Choroid plexus epithelial cell (primary cell): ENCODE data around the gene SPPL3.

Experiments
- DNase-seq: peaks from one replicate; pipeline ENCODE4 v3.0.0-alpha.2; 2010; ENCODE audit warnings: low read depth
- H3K4me3 ChIP-seq: 2 replicates; pipeline ENCODE4 v1.5.1; 2011; ENCODE audit warnings: low read depth, mild to moderate bottlenecking, control low read depth, low read length, moderate library complexity
- TF ChIP-seq, protein P1 (sequence below): conservative IDR thresholded peaks from 2 replicates; pipeline ENCODE4 v1.5.1; 2011; ENCODE audit warnings: low read depth, mild to moderate bottlenecking, control low read depth, inconsistent platforms, low read length, moderate library complexity

The SPPL3 gene

DNA sequence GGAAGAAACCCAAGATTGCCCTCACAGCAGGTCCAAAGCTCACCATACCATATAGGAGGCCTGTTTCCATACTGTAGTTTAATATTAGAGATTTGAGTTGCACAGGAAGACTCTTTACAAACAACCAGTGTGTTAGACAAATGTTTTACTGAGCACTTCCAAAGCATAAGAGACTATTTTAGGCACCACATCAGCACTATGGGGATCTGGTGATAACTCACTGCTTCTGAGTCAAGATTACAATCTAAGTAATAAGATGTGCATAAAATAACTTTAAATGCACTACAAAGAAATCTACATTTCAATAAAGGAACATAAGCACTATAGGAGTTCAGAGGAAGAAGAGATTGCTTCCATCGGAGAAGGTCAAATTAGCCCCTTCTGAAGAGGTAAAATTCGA, 71.4 kb downstream of the SPPL3 start:
- TF ChIP-seq, protein P1, sequence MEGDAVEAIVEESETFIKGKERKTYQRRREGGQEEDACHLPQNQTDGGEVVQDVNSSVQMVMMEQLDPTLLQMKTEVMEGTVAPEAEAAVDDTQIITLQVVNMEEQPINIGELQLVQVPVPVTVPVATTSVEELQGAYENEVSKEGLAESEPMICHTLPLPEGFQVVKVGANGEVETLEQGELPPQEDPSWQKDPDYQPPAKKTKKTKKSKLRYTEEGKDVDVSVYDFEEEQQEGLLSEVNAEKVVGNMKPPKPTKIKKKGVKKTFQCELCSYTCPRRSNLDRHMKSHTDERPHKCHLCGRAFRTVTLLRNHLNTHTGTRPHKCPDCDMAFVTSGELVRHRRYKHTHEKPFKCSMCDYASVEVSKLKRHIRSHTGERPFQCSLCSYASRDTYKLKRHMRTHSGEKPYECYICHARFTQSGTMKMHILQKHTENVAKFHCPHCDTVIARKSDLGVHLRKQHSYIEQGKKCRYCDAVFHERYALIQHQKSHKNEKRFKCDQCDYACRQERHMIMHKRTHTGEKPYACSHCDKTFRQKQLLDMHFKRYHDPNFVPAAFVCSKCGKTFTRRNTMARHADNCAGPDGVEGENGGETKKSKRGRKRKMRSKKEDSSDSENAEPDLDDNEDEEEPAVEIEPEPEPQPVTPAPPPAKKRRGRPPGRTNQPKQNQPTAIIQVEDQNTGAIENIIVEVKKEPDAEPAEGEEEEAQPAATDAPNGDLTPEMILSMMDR: no peak
- no peak for DNase-seq
- H3K4me3 ChIP-seq: no peak overlapping the region

GRCh38 chr12:120831648-120832267, 72.4 kb downstream of the SPPL3 start:
- TF ChIP-seq, protein P1: no peak
- no peak overlapping the region for H3K4me3 ChIP-seq
- no peak for DNase-seq

DNA sequence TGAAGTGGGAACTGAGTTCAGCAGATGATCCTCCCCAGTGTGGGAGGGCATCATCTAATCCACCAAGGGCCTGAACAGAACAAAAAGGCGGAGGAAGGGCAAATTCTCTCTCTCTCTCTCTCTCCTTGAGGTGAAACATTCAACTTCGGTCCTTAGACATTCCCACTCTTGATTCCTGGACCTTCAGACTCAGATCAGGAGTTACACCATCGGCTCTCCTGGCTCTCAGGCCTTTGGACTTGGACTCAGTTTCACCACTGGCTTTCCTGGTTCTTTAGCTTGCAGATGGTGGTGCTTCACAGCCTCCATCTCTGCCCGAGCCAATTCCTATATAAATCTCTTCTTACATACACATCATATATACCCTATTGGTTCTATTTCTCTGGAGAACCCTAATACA, 73.2 kb downstream of the SPPL3 start:
- DNase-seq: no peak
- H3K4me3 ChIP-seq: no peak overlapping the region
- TF ChIP-seq, protein P1: no peak

- DNase-seq: no peak
- H3K4me3 ChIP-seq: no peak overlapping the region
- TF ChIP-seq, protein P1: no peak
These were observed 73.9 kb downstream of the SPPL3 start for GRCh38 chr12:120830052-120830940.

DNA sequence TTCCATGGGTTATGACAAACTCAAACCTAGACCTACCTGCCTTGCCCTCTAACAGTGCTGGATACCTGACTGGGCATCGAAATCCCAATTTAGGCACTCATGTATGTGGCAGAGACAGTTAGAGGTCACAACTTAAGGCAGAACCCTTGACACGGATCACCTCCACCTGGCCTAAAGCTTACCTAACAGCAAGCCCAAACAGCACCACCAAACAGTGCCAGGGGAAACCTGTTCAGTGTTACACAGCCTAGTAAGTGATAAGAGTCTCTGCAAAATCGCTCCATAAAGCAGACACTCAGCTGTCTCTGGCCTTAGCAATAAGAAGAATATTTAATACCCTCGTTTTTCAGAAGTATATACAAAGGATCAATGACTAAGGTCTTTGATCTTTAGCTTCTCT, 77.8 kb downstream of the SPPL3 start:
- TF ChIP-seq, protein P1: no peak
- no peak overlapping the region for H3K4me3 ChIP-seq
- no peak for DNase-seq

GRCh38 chr12:120825337-120825736, 78.8 kb downstream of the SPPL3 start:
- TF ChIP-seq, protein P1: no peak

More at GRCh38 chr12:120825337-120825736, 78.8 kb downstream of the SPPL3 start:
- no peak overlapping the region for H3K4me3 ChIP-seq
- DNase-seq: no peak
